Measurements from ENCODE around the gene ABCG1. TPM values are rescaled to one million over a fixed set of nuclear protein-coding genes. Genes with fewer than 3 reads are reported as not detected.

Gene ABCG1
- total RNA-seq, 1 donor from 2014 or later: 1.6 TPM

- no peak overlapping the region for H3K27ac Mint-ChIP-seq (ENCODE audit: unreplicated experiment)
- H3K4me1 Mint-ChIP-seq (ENCODE audit: low read depth): peaks cover 25% of the 10 kb centered on the region
- no peak overlapping the region for H3K4me3 Mint-ChIP-seq (ENCODE audit: unreplicated experiment)
- DNase-seq (ENCODE audit: low spot score): no peak
- TF ChIP-seq, protein P1, sequence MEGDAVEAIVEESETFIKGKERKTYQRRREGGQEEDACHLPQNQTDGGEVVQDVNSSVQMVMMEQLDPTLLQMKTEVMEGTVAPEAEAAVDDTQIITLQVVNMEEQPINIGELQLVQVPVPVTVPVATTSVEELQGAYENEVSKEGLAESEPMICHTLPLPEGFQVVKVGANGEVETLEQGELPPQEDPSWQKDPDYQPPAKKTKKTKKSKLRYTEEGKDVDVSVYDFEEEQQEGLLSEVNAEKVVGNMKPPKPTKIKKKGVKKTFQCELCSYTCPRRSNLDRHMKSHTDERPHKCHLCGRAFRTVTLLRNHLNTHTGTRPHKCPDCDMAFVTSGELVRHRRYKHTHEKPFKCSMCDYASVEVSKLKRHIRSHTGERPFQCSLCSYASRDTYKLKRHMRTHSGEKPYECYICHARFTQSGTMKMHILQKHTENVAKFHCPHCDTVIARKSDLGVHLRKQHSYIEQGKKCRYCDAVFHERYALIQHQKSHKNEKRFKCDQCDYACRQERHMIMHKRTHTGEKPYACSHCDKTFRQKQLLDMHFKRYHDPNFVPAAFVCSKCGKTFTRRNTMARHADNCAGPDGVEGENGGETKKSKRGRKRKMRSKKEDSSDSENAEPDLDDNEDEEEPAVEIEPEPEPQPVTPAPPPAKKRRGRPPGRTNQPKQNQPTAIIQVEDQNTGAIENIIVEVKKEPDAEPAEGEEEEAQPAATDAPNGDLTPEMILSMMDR (IDR thresholded peaks at IDR 0.05): no peak
- H3K36me3 Mint-ChIP-seq (ENCODE audit: low read depth): peaks cover 1% of the 10 kb centered on the region
- peaks cover 24% of the 10 kb centered on the region for H3K27me3 Mint-ChIP-seq (ENCODE audit: low read depth)
- no peaks in the 10 kb centered on the region for H3K9me3 Mint-ChIP-seq (ENCODE audit: low read depth)
Measured at GRCh38 chr21:42254083-42254482, 35.1 kb downstream of the ABCG1 start.

GRCh38 chr21:42254651-42255601, 36.0 kb downstream of the ABCG1 start:
- H3K27ac Mint-ChIP-seq (ENCODE audit: unreplicated experiment): no peak overlapping the region
- H3K36me3 Mint-ChIP-seq (ENCODE audit: low read depth): peaks cover 1% of the 10 kb centered on the region
- H3K4me3 Mint-ChIP-seq (ENCODE audit: unreplicated experiment): no peak overlapping the region
- H3K27me3 Mint-ChIP-seq (ENCODE audit: low read depth): peaks cover 24% of the 10 kb centered on the region
- TF ChIP-seq, protein P1 (IDR thresholded peaks at IDR 0.05): no peak
- no peak for DNase-seq (ENCODE audit: low spot score)
- no peaks in the 10 kb centered on the region for H3K9me3 Mint-ChIP-seq (ENCODE audit: low read depth)
- peaks cover 29% of the 10 kb centered on the region for H3K4me1 Mint-ChIP-seq (ENCODE audit: low read depth)

DNA sequence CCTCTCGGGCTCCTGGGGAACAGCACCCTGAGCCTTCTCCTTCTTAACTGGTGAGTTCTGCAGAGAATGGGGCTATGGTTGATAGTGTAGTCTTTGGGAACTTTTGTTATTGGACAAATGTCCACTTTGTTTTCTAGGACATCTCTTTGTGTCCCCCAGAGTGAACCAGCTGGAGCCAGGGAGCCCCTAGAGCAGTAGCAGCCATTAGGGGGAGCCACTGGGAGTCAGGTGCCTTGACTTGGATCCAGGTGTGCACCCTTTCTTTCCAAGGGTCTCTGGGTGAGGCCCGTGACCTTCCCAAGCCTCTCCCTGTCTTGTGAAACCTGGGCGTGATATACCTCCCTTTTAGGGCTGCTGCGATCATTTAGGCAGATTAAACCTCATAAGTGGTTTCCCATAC, 36.9 kb downstream of the ABCG1 start:
- Mint-ChIP-seq H3K4me1 (ENCODE audit: low read depth) (peaks cover 35% of the 10 kb centered on the region), H3K4me3 (ENCODE audit: unreplicated experiment) (no peak overlapping the region), H3K27ac (ENCODE audit: unreplicated experiment) (no peak overlapping the region), H3K36me3 (ENCODE audit: low read depth) (peaks cover 1% of the 10 kb centered on the region), H3K9me3 (ENCODE audit: low read depth) (no peaks in the 10 kb centered on the region), H3K27me3 (ENCODE audit: low read depth) (peaks cover 24% of the 10 kb centered on the region)
- TF ChIP-seq, protein P1 (IDR thresholded peaks at IDR 0.05): peak; percentile 15
- DNase-seq (ENCODE audit: low spot score): no peak

DNA sequence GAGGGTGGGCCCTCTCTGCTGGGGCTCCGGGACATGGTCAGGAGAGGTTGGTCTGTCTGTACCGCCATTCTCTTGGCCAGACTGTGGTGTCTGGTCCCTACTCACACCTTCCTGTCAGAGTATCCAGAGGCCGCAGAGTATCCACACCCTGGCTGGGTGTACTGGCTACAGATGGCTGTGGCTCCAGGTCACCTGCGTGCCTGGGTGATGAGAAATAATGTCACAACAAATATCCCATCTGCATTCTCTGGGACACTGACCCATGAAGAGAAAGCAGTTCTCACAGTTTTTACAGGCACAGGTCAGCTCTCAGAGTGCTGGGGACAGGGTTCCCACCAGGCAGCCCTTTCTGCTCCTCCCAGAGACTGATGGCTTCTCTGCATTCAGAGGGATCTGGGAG, 37.4 kb downstream of the ABCG1 start:
- Mint-ChIP-seq H3K4me3 (ENCODE audit: unreplicated experiment) (no peak overlapping the region), H3K9me3 (ENCODE audit: low read depth) (no peaks in the 10 kb centered on the region), H3K36me3 (ENCODE audit: low read depth) (no peaks in the 10 kb centered on the region), H3K27ac (ENCODE audit: unreplicated experiment) (no peak overlapping the region), H3K27me3 (ENCODE audit: low read depth) (peaks cover 20% of the 10 kb centered on the region), H3K4me1 (ENCODE audit: low read depth) (peaks cover 38% of the 10 kb centered on the region)
- DNase-seq (ENCODE audit: low spot score): no peak
- TF ChIP-seq, protein P1 (IDR thresholded peaks at IDR 0.05): no peak

GRCh38 chr21:42257091-42257765, 38.3 kb downstream of the ABCG1 start:
- TF ChIP-seq, protein P1 (IDR thresholded peaks at IDR 0.05): no peak

More at GRCh38 chr21:42257091-42257765, 38.3 kb downstream of the ABCG1 start:
- H3K9me3 Mint-ChIP-seq (ENCODE audit: low read depth): no peaks in the 10 kb centered on the region
- H3K36me3 Mint-ChIP-seq (ENCODE audit: low read depth): no peaks in the 10 kb centered on the region
- H3K27ac Mint-ChIP-seq (ENCODE audit: unreplicated experiment): peak overlapping the region; percentile 66
- no peak for DNase-seq (ENCODE audit: low spot score)
- no peak overlapping the region for H3K4me3 Mint-ChIP-seq (ENCODE audit: unreplicated experiment)
- peaks cover 19% of the 10 kb centered on the region for H3K27me3 Mint-ChIP-seq (ENCODE audit: low read depth)
- peaks cover 45% of the 10 kb centered on the region for H3K4me1 Mint-ChIP-seq (ENCODE audit: low read depth)

Data from chondrocyte (in vitro differentiated cells).